Measurements from ENCODE around the gene CWC22. TPM values are rescaled to one million over a fixed set of nuclear protein-coding genes. Genes with fewer than 3 reads are reported as not detected.
A peak's percentile ranks its signal among the peaks of the same experiment; 100 is the strongest.

Gene CWC22
- 29.2 and 52.2 TPM in 2 replicates for total RNA-seq (2016; rRNA removed; fragmentation: Illumina TruSeq; extraction: Trizol)
- 4.8 and 6.0 TPM in 2 replicates for total RNA-seq (2016; cell fraction: cytosol; rRNA removed; fragmentation: Illumina TruSeq; extraction: Trizol; ENCODE audit: low read depth)
- 31.1 and 52.7 TPM in 2 replicates for total RNA-seq (2016; cell fraction: insoluble cytoplasmic fraction; rRNA removed; fragmentation: Illumina TruSeq; extraction: Trizol)
- 11.5 and 13.5 TPM in 2 replicates for total RNA-seq (2016; cell fraction: membrane; rRNA removed; fragmentation: Illumina TruSeq; extraction: Trizol)
- 29.2 and 32.8 TPM in 2 replicates for total RNA-seq (2016; cell fraction: nucleus; rRNA removed; fragmentation: Illumina TruSeq; extraction: Trizol)
- polyA plus RNA-seq (2011; rRNA removed) = 4.9 and 5.7 TPM in 2 replicates
- polyA plus RNA-seq (2011; cell fraction: cytosol; rRNA removed) = 2.0 and 3.3 TPM in 2 replicates
- 5.7 and 7.6 TPM in 2 replicates for polyA plus RNA-seq (2011; cell fraction: nucleus; rRNA removed)
- 20.9 and 28.6 TPM in 2 replicates for polyA plus RNA-seq (2012)
- polyA plus RNA-seq (2016; cell fraction: cytosol; fragmentation: Illumina TruSeq; extraction: Trizol; ENCODE audit: low read depth) = 0.75 and 1.2 TPM in 2 replicates
- polyA plus RNA-seq (2016; cell fraction: insoluble cytoplasmic fraction; fragmentation: Illumina TruSeq; extraction: Trizol; ENCODE audit: low read depth) = 38.5 and 41.2 TPM in 2 replicates
- polyA plus RNA-seq (2016; cell fraction: membrane; fragmentation: Illumina TruSeq; extraction: Trizol; ENCODE audit: low read depth) = 1.9 and 2.3 TPM in 2 replicates
- polyA plus RNA-seq (2016; cell fraction: nucleus; fragmentation: Illumina TruSeq; extraction: Trizol; ENCODE audit: insufficient read depth, low read depth) = 36.0 and 37.0 TPM in 2 replicates
- polyA minus RNA-seq (2011; rRNA and poly(A)+ RNA removed; ENCODE audit: low replicate concordance) = 1.5 and 2.0 TPM in 2 replicates
- polyA minus RNA-seq (2011; cell fraction: cytosol; rRNA and poly(A)+ RNA removed) = 6.3 and 6.7 TPM in 2 replicates
- polyA minus RNA-seq (2011; cell fraction: nucleus; rRNA and poly(A)+ RNA removed) = 21.5 and 24.7 TPM in 2 replicates
- Bru-seq, nascent RNA = percentile 92 among the genes with signal in this experiment
- percentile 79 among the genes with signal in this experiment for BruChase-seq, experiment 1, labeled RNA remaining after a 6-hour chase
- BruChase-seq, experiment 2, labeled RNA remaining after a 2-hour chase = percentile 83 among the genes with signal in this experiment
- long read RNA-seq, experiment 1, transcript CWC22-201 (20 exons, 2,392 nt) = major isoform, 16 of 37 reads
- long read RNA-seq, experiment 1, partial matches to known transcripts = 17 of 37 reads
- long read RNA-seq, experiment 1, other reads (novel, unspliced or antisense) = 4 of 37 reads
- long read RNA-seq, experiment 2, transcript CWC22-201 (20 exons, 2,392 nt) = major isoform, 5 of 20 reads
- long read RNA-seq, experiment 2, partial matches to known transcripts = 7 of 20 reads
- long read RNA-seq, experiment 2, other reads (novel, unspliced or antisense) = 8 of 20 reads

- H4K20me1 ChIP-seq (ENCODE audit: insufficient read depth, low read length) = no peaks in the 10 kb centered on the region
- H3K4me3 ChIP-seq (replicated peaks in 1 of 3; ENCODE audit: insufficient read depth in 1 of 3, low read depth in 2 of 3, low read length in 3 of 3) = peak within 1 kb of the TSS; percentile 76 to 94 (median 93)
- H3K4me2 ChIP-seq (ENCODE audit: low read depth, low read length) = peak within 1 kb of the TSS; percentile 88
- no peaks in the 10 kb centered on the region; a peak in 1 of 5 replicates for H3K36me3 ChIP-seq (replicated peaks in 1 of 2; ENCODE audit: control insufficient read depth in 1 of 2, insufficient read depth in 2 of 2, low read length in 2 of 2)
- BruUV-seq (replicated peaks) = no TSS peak
- peak within 1 kb of the TSS; percentile 98 for H2AFZ ChIP-seq (ENCODE audit: low read length)
- H3K27ac ChIP-seq (ENCODE audit: extremely low read length, insufficient read depth, low read length) = peak within 1 kb of the TSS; percentile 87
- no peaks in the 10 kb centered on the region; a peak in 1 of 5 replicates for H3K27me3 ChIP-seq (ENCODE audit: control insufficient read depth in 1 of 2, insufficient read depth in 2 of 2, low read length in 2 of 2)
- FAIRE-seq (peak; percentile 98), DNase-seq (ENCODE audit: low spot score) (peak; percentile 93), ATAC-seq (peak; percentile 96)
- H3K9me3 ChIP-seq (ENCODE audit: low read length) = no peaks in the 10 kb centered on the region
- peaks cover 33% of the 10 kb centered on the region for H3K4me1 ChIP-seq (ENCODE audit: insufficient read depth, low read length)
- H3K79me2 ChIP-seq (ENCODE audit: insufficient read depth, low read length) = peaks cover 42% of the 10 kb centered on the region
- in situ Hi-C loops (cut with HindIII; ENCODE audit: extremely low pct_ligation_motif_present, low pct_unique_long_range_greater_than_20kb) (no loop called here), intact Hi-C loops (cut with micrococcal nuclease; ENCODE audit: unreplicated experiment) (loop anchor here (10.0 kb wide), 1 partner anchor 978 kb away; the partner anchor contains the start of gene UBE2E3)
- peak within 1 kb of the TSS; percentile 92 for H3K9ac ChIP-seq (ENCODE audit: insufficient read depth, low read depth, low read length)
- ChIA-PET CTCF (ENCODE audit: low intra/inter-chr PET ratio, low total read pairs) (no interaction called here), POLR2A (interaction anchor here (1.0 to 1.6 kb wide), 4 partner anchors 9 to 974 kb away, joined by 3 to 5 read pairs (median 4); partner anchors contain the start of gene UBE2E3)
- WGBS (ENCODE audit: low lambda C conversion rate) = under 1% methylated on average over 43 of the region's 46 CpGs
- no peak for TF ChIP-seq NR1H2 (CRISPR knock-in tag; IDR thresholded peaks at IDR 0.05; ENCODE audit: borderline replicate concordance, low read depth)
- TF ChIP-seq PAXIP1 (CRISPR knock-in tag; conservative IDR thresholded peaks at IDR 0.05) = peak; percentile 56
- TF ChIP-seq SRSF1 (optimal IDR thresholded peaks at IDR 0.05; ENCODE audit: low read depth, low read length) = peak; percentile 88
- no peak for TF ChIP-seq FOXA1 (IDR thresholded peaks at IDR 0.05)
- TF ChIP-seq FOXA1 (CRISPR knock-in tag; IDR thresholded peaks at IDR 0.05) = 0 out of 2 replicates have a peak, but pooled peaks have one; percentile 13
- no peak for TF ChIP-seq TSC22D2 (CRISPR knock-in tag; IDR thresholded peaks at IDR 0.05; ENCODE audit: borderline replicate concordance)
- no peak for TF ChIP-seq ZNF790 (CRISPR knock-in tag; IDR thresholded peaks at IDR 0.05; ENCODE audit: borderline replicate concordance)
- peak; percentile 58 for TF ChIP-seq RNF2 (conservative IDR thresholded peaks at IDR 0.05; ENCODE audit: low read depth)
- peak; percentile 78 for TF ChIP-seq E2F1 (CRISPR knock-in tag; IDR thresholded peaks at IDR 0.05)
- no peak for TF ChIP-seq ZNF282 (IDR thresholded peaks at IDR 0.05; ENCODE audit: partially characterized antibody)
- peak; percentile 36; the same call in 1 of the 2 replicates for TF ChIP-seq ZMYM3 (CRISPR knock-in tag; IDR thresholded peaks at IDR 0.05)
- TF ChIP-seq FOXP1 (IDR thresholded peaks at IDR 0.05) = no peak
- TF ChIP-seq FOXP1 (CRISPR knock-in tag; IDR thresholded peaks at IDR 0.05) = no peak
- peak; percentile 97 for TF ChIP-seq ZNF605 (CRISPR knock-in tag; IDR thresholded peaks at IDR 0.05)
Observed at GRCh38 chr2:180006781-180007579, at the start of gene CWC22. TSS of gene CWC22 (minus strand) at chr2:180007297. CDS start at chr2:179993341, 13,956 bp downstream.
